Measurements from ENCODE around the gene NCAPD2.

Gene NCAPD2

DNA sequence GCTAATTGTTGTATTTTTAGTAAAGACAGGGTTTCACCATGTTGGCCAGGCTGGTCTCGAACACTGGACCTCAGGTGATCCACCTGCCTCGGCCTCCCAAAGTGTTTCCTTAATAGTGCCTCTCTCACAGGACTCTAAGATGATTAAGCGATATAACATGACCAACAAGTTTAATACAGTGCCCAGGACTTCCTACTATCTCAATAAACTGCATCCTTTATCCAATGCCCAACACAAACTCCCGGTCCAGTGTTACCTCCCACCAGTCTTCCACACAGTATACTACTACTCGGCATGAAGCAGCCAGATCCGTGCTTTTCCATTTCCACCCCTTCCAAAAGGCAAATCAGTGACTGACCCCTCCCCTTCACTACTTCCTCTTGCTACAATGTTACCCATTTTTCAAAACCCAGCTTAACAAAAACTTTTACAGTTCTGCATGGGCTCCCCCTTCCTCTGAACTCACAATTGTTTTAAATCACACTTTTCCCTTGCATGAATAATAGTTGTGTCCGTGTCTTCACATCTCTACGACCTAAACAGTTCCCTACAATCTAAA lies 73.3 kb downstream of the NCAPD2 start:
- no peak for DNase-seq (ENCODE audit: extremely low read depth, low read depth)
- TF ChIP-seq, protein P1, sequence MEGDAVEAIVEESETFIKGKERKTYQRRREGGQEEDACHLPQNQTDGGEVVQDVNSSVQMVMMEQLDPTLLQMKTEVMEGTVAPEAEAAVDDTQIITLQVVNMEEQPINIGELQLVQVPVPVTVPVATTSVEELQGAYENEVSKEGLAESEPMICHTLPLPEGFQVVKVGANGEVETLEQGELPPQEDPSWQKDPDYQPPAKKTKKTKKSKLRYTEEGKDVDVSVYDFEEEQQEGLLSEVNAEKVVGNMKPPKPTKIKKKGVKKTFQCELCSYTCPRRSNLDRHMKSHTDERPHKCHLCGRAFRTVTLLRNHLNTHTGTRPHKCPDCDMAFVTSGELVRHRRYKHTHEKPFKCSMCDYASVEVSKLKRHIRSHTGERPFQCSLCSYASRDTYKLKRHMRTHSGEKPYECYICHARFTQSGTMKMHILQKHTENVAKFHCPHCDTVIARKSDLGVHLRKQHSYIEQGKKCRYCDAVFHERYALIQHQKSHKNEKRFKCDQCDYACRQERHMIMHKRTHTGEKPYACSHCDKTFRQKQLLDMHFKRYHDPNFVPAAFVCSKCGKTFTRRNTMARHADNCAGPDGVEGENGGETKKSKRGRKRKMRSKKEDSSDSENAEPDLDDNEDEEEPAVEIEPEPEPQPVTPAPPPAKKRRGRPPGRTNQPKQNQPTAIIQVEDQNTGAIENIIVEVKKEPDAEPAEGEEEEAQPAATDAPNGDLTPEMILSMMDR (IDR thresholded peaks at IDR 0.05; ENCODE audit: low read depth, low read length, missing control alignments) = no peak
- peak overlapping the region; percentile 91 for H3K4me3 ChIP-seq (replicated peaks; ENCODE audit: low read depth, low read length)

DNA sequence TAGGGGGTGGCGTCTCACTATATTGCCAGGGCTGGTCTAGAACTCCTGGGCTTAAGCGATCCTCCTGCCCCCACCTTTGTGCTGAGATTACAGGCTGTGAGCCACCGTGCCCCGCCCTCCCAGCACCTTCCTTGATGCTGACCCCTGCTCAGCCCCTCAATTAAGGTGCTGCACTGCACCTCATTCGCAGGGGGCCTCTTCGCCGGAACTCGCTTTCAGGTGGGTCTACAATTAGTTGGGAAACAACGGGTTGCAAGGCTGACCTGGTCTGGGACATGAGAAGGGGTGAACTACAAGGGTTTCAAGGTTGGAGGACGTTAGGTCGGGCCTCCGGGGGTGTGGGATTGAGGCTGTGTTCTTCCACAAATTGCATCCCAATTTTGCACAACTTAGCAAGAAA lies 75.4 kb downstream of the NCAPD2 start:
- TF ChIP-seq, protein P1 (IDR thresholded peaks at IDR 0.05; ENCODE audit: low read depth, low read length, missing control alignments) = no peak
- H3K4me3 ChIP-seq (replicated peaks; ENCODE audit: low read depth, low read length) = no peak overlapping the region
- DNase-seq (ENCODE audit: extremely low read depth, low read depth) = no peak

DNA sequence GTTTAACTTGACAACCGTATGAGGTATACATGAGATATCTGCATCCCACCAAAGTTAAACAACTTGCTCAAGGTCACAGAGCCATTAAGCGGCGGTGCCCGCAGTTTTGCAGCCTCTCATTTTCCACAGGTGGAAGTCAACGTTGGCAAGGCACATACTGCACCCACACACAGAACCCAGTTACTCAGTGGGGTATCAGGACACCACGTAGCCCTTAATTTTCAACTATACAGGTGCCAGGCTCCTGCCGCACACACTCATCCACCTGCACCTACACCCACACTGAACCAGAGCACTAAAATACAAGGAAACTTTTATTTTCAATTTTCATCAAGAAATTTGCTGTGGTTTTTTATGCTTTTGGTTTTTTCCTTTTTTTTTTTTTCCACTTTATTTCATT lies 75.9 kb downstream of the NCAPD2 start:
- TF ChIP-seq, protein P1 (IDR thresholded peaks at IDR 0.05; ENCODE audit: low read depth, low read length, missing control alignments) = no peak
- H3K4me3 ChIP-seq (replicated peaks; ENCODE audit: low read depth, low read length) = no peak overlapping the region
- no peak for DNase-seq (ENCODE audit: extremely low read depth, low read depth)

DNA sequence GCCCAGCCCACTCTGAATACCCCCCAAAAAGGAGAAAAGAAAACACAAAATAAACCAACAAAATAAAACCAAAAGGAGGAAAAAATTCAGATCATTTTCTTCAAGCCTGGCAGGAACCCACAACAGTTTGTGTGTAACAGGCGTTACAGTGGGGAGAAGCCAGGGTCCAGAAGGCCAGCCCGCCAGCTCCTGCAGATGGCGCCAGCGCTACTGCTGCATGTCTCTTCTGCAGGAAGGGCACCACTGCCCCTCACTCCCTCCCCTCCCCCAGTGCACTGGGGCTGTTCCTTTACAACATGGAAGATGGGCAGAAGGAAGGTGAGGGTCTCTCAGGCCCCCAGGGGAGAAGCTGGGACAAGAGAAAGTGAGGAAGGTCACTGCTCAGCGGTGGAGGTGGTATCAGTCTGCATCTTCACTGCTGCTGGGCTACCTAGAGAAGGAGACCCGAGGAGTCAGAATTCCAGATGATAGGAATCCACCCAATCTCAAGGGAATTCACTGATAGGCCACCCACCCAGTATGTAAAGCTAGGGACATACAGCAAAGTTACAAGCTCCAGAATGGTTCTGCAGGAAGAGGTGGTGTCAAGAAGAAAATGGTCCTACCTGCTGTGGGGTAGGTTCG lies 76.5 kb downstream of the NCAPD2 start:
- DNase-seq (ENCODE audit: extremely low read depth, low read depth) = no peak
- TF ChIP-seq, protein P1 (IDR thresholded peaks at IDR 0.05; ENCODE audit: low read depth, low read length, missing control alignments) = peak; percentile 69
- no peak overlapping the region for H3K4me3 ChIP-seq (replicated peaks; ENCODE audit: low read depth, low read length)

DNA sequence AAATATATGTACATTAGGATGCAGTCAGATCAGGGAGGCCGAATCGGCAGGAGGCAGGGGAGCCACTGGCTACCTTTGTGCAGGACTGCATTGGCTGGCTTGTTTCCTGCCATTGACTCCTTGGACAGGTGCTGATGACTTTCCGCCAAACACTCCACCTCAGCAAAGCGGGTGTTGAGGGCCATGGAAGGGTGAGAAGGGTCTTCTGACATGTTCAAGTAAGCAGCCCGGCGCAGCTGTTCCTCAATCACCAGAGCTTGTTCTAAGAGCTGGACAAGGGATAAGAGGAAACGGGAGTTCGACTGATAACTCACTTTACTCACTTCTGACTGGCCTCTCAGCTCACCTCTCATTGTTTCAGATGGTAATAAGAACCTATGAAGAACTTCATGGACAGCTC lies 79.1 kb downstream of the NCAPD2 start:
- TF ChIP-seq, protein P1 (IDR thresholded peaks at IDR 0.05; ENCODE audit: low read depth, low read length, missing control alignments) = no peak
- no peak overlapping the region for H3K4me3 ChIP-seq (replicated peaks; ENCODE audit: low read depth, low read length)
- no peak for DNase-seq (ENCODE audit: extremely low read depth, low read depth)

DNA sequence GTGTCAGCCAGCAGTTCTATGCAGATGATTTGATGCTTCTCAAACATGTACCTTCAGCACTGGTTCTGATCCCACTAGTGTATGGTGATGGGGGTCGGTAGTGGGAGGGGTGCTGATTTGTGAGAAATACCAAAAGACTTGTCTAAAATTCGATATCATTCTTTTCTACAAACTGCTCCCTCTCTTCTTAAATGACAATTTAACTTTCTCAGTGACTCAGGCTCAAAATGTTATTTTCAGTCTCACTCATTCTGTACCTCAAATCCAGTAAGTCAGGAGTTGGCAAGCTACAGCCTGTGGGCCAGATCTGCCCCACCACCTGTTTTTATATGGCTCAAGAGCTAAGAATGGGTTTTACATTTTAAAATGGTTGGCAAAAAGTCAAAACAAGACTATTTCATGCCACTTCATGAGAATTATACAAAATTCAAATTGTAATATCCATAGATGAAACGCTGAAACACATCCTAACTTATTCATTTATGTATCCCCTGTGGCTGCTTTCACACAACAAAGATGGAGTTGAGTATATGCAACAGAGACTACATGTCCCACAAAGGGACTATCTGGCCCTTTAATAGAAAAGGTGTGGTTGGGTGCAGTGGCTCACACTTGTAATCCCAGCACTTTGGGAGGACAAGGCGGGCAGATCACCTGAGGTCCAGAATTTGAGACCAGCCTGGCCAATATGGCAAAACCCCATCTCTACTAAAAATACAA lies 80.8 kb downstream of the NCAPD2 start:
- no peak overlapping the region for H3K4me3 ChIP-seq (replicated peaks; ENCODE audit: low read depth, low read length)
- TF ChIP-seq, protein P1 (IDR thresholded peaks at IDR 0.05; ENCODE audit: low read depth, low read length, missing control alignments) = no peak
- no peak for DNase-seq (ENCODE audit: extremely low read depth, low read depth)
